HUES64 (cell line): ENCODE results near the gene CDCA5. TPM values are rescaled to one million over a fixed set of nuclear protein-coding genes. Genes with fewer than 3 reads are reported as not detected.
A peak's percentile ranks its signal among the peaks of the same experiment; 100 is the strongest.

Experiments
- H3K27ac ChIP-seq: 2 replicates; pipeline ENCODE4 v1.7.0; 2013; ENCODE audit warnings: low read depth, low read length, inconsistent platforms
- H3K27me3 ChIP-seq: 2 replicates; pipeline ENCODE4 v1.6.1; 2013; ENCODE audit warnings: mild to moderate bottlenecking, low read length; ENCODE audit not compliant: insufficient read depth
- H3K36me3 ChIP-seq: 2 replicates; pipeline ENCODE4 v1.6.1; 2013; ENCODE audit warnings: mild to moderate bottlenecking, low read length; ENCODE audit not compliant: insufficient read depth
- H3K4me1 ChIP-seq: 2 replicates; pipeline ENCODE4 v1.6.1; 2013; ENCODE audit warnings: mild to moderate bottlenecking, low read length, moderate library complexity; ENCODE audit not compliant: insufficient read depth
- H3K4me3 ChIP-seq: 2 replicates; pipeline ENCODE4 v1.5.1; 2013; ENCODE audit warnings: mild to moderate bottlenecking, low read length, moderate library complexity
- H3K9ac ChIP-seq: 2 replicates; pipeline ENCODE4 v1.6.1; 2013; ENCODE audit warnings: mild to moderate bottlenecking, low read depth, low read length
- H3K9me3 ChIP-seq: 2 replicates; pipeline ENCODE4 v1.6.1; 2013; ENCODE audit warnings: low read depth, low read length; ENCODE audit not compliant: insufficient read depth
- WGBS: fragments of 150-250, 120-280 bp; methylation state at CpG from one replicate; pipeline ENCODE4 v1.1.7; 2013; ENCODE audit warnings: missing lambda C conversion rate; 5-methylcytosine and 5-hydroxymethylcytosine counted together
- polyA plus RNA-seq, 2 experiments: library from polyadenylated mRNA; stranded (reverse); fragments of 50-300 nt; gene quantifications; one replicate each; pipeline ENCODE4 v1.2.3, GENCODE V29; 2013

Gene CDCA5
- 65.8 TPM for polyA plus RNA-seq (2013, experiment 1 of 2)
- polyA plus RNA-seq (2013, experiment 2 of 2): 60.2 TPM

DNA sequence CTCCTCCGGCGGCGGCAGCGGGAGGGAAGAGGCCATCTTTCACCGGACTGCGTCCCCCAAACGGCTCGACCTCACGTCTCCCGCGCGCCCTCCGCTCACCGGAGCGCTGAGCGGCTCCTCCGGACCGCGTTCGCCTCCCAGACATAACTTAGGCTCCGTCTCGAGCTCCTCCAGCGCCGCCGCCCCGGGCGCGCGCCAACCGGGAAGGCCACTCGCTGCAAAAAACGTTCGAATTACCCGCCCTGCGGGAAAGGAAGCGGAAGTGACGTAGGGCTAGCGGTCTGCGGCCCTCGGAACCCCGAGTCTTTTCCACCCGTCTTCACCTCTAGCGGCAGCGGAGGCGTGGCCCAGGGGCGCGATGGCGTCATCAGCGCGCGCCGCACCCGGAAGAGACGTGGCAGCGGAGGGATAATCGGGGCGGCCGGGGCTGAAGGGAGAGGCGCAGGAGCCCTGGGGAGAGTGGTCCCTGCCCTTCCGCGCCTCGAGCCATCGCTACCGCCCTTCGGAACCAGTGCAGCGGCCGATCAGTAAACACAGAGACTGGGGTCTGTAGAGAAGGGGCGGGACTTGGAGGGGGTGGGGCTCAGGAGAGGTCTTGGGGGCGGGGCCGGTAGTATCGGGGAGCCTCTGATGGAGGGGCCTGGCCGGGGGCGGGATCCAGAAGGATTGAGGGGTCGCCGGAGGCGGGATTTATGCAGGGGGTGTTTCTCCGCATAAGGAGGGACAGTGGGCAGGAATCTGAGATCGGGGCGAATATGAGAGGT, at the start of gene CDCA5, which contains the start of gene ZFPL1:
CDCA5 (minus strand) TSS at position 207 of the 764 bp plus-strand sequence; CDS start at position 145, 62 bp downstream.
ZFPL1 (plus strand) TSS at position 389 of the 764 bp plus-strand sequence. CDS start 477 bp downstream, outside the sequence.
- under 1% methylated on average over 79 of the region's 79 CpGs for WGBS
- H3K36me3 ChIP-seq: peaks cover 70% of the 10 kb centered on the region
- H3K9ac ChIP-seq: peak within 1 kb of the TSS; percentile 97
- peak within 1 kb of the TSS; percentile 97 for H3K27ac ChIP-seq
- H3K4me1 ChIP-seq: peaks cover 6% of the 10 kb centered on the region; the same call in 1 of the 2 replicates
- no peaks in the 10 kb centered on the region for H3K9me3 ChIP-seq
- H3K4me3 ChIP-seq: peak within 1 kb of the TSS; percentile 91
- H3K27me3 ChIP-seq: no peaks in the 10 kb centered on the region

DNA sequence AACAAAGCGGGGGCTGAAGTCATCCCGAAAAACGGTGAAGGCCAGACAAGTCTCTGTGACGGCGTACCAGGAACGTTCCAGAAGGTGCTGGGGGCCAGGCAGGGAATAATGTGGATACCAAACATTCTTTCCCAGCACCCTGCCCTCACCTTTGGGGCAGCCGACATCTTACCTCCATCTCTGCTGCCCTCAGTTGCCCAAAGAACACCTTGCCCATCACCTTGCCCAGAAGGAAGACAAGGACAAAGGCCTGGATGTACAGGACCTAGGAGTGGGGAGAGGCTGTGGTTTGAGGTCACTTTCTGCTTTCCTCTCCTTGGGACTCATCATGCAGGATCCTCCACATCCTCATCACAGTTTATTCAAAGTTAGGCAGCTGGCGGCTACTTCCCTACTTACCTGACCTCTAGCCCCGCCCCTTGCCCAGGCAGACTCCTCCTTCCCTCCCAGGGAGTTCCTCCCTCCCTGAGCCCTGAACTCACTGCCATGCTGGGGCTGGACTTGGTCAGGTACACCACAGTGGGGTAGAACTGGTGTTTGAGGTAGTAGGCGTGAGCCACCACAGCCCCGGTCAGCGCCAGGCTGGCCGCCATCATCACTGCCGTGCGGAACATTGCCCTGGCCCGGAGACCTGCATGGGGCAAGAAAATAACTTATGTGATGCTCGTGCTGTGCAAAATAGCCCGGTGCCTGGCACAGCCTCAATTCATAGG, 49.3 kb upstream of the CDCA5 start:
- H3K36me3 ChIP-seq: peaks cover 43% of the 10 kb centered on the region
- H3K4me1 ChIP-seq: 0 out of 2 replicates have a peak, but pooled peaks cover 2% of the 10 kb centered on the region
- H3K27me3 ChIP-seq: no peaks in the 10 kb centered on the region
- peak overlapping the region; percentile 83 for H3K4me3 ChIP-seq
- H3K9me3 ChIP-seq: no peaks in the 10 kb centered on the region
- peak overlapping the region; percentile 98; the same call in 1 of the 2 replicates for H3K9ac ChIP-seq
- H3K27ac ChIP-seq: peak overlapping the region; percentile 94
- 52% methylated on average over 18 of the region's 18 CpGs for WGBS

- H3K27ac ChIP-seq: no peak overlapping the region
- WGBS: 90% methylated on average over 10 of the region's 10 CpGs
Measured at GRCh38 chr11:65132238-65132987, 48.6 kb upstream of the CDCA5 start.

DNA sequence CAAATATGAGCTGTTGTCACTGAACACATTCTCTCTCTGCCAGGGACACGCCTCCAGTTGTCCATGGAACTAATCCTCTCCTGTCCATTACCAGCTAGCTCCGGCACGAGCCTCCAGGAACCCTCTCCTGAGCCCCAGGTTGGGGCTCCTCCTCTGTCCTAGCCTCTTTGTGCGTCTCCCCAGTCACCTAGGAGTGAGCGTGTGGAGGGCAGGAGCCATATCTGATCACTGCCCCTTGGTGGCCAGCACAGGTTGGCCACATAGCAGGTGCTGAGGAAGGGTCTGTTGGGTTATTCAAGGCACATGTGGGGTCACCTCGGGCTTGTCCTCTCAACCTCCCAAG, 48.0 kb upstream of the CDCA5 start:
- no peaks in the 10 kb centered on the region for H3K27me3 ChIP-seq
- H3K4me1 ChIP-seq: 0 out of 2 replicates have a peak, but pooled peaks cover 2% of the 10 kb centered on the region
- H3K4me3 ChIP-seq: no peak overlapping the region
- peaks cover 55% of the 10 kb centered on the region for H3K36me3 ChIP-seq
- no peak overlapping the region for H3K9ac ChIP-seq
- H3K9me3 ChIP-seq: no peaks in the 10 kb centered on the region
- no peak overlapping the region for H3K27ac ChIP-seq
- 95% methylated on average over 6 of the region's 6 CpGs for WGBS

More at GRCh38 chr11:65132238-65132987, 48.6 kb upstream of the CDCA5 start:
- Histone ChIP-seq H3K4me1 (0 out of 2 replicates have a peak, but pooled peaks cover 2% of the 10 kb centered on the region), H3K36me3 (peaks cover 49% of the 10 kb centered on the region), H3K4me3 (no peak overlapping the region), H3K27me3 (no peaks in the 10 kb centered on the region), H3K9ac (no peak overlapping the region), H3K9me3 (no peaks in the 10 kb centered on the region)

DNA sequence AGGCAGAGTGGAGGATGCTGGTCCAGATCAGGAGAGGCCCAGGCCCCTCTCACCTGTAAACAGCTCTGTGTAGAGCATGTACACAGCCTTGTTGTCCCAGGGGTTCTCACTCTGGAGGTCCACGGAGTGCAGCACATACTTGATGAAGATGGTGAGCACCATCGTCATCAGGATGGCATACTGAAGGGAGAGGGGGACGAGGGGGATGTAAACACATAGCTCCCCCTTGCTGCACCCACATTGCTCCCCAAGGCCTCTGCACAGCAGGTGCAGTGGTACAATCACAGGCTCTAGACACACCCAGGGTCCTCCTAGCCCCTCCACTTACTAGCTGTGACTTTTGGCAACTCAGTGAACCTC, 47.6 kb upstream of the CDCA5 start:
- peaks cover 60% of the 10 kb centered on the region for H3K36me3 ChIP-seq
- no peak overlapping the region for H3K9ac ChIP-seq
- H3K9me3 ChIP-seq: no peaks in the 10 kb centered on the region
- WGBS: 91% methylated on average over 3 of the region's 3 CpGs
- 0 out of 2 replicates have a peak, but pooled peaks cover 2% of the 10 kb centered on the region for H3K4me1 ChIP-seq
- no peaks in the 10 kb centered on the region for H3K27me3 ChIP-seq
- no peak overlapping the region for H3K27ac ChIP-seq
- no peak overlapping the region for H3K4me3 ChIP-seq

GRCh38 chr11:65130631-65131416, 47.0 kb upstream of the CDCA5 start:
- 91% methylated on average over 19 of the region's 19 CpGs for WGBS
- Histone ChIP-seq H3K4me3 (no peak overlapping the region), H3K9ac (no peak overlapping the region), H3K9me3 (no peaks in the 10 kb centered on the region), H3K36me3 (peaks cover 65% of the 10 kb centered on the region), H3K27me3 (no peaks in the 10 kb centered on the region), H3K4me1 (0 out of 2 replicates have a peak, but pooled peaks cover 2% of the 10 kb centered on the region), H3K27ac (no peak overlapping the region)

DNA sequence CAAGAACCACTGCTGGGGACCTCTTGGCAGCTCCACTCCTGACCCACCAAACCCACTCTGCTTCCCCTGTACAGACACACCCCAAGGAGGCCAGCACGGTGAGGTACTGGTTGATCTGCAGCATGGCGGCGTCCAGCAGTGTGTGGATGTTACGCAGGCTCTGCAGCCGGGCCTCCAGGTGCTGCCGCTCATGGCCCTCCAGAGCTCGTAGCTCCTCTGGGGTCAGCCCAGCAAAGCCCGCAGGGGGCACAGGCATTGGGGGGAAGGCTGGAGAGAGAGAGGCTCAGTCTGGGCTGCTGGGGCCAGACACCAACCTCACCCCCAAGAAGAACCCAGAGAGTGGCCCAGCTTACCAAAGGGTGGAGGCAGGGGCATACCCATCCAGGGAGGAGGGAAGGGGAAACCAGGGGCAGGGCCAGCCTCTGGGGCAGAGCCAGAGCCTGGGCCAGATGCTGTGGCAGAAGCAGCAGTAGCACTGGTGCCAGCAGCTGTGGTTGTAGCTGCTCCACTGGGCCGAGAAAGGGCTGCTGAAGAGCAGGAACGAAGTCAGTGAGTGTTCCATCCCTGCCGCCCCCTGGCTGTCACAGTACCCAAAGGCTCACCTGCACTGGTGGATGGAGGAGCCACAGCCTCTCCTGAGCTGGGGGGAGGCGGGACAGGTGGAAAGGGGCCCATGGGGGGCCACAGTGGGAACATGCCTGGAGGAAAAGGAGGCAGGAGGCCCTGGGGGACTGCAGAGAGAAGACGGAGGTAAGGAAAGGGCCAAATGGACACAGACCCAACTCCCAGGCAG, 46.0 kb upstream of the CDCA5 start:
- 93% methylated on average over 13 of the region's 13 CpGs for WGBS
- peaks cover 75% of the 10 kb centered on the region for H3K36me3 ChIP-seq
- H3K9ac ChIP-seq: no peak overlapping the region

GRCh38 chr11:65128182-65129145, 44.6 kb upstream of the CDCA5 start:
- Histone ChIP-seq H3K27ac (no peak overlapping the region), H3K9ac (no peak overlapping the region)
- WGBS: 94% methylated on average over 15 of the region's 15 CpGs

More for the DNA sequence above, 46.0 kb upstream of the CDCA5 start:
- H3K27ac ChIP-seq: no peak overlapping the region
- no peaks in the 10 kb centered on the region for H3K27me3 ChIP-seq
- no peaks in the 10 kb centered on the region for H3K9me3 ChIP-seq
- H3K4me3 ChIP-seq: no peak overlapping the region
- no peaks in the 10 kb centered on the region for H3K4me1 ChIP-seq

GRCh38 chr11:65127473-65128181, 43.8 kb upstream of the CDCA5 start:
- Histone ChIP-seq H3K36me3 (peaks cover 84% of the 10 kb centered on the region), H3K9ac (no peak overlapping the region), H3K4me3 (no peak overlapping the region), H3K27me3 (no peaks in the 10 kb centered on the region), H3K9me3 (no peaks in the 10 kb centered on the region), H3K27ac (no peak overlapping the region), H3K4me1 (no peaks in the 10 kb centered on the region)
- 95% methylated on average over 12 of the region's 12 CpGs for WGBS

More at GRCh38 chr11:65128182-65129145, 44.6 kb upstream of the CDCA5 start:
- Histone ChIP-seq H3K4me3 (no peak overlapping the region), H3K4me1 (no peaks in the 10 kb centered on the region), H3K27me3 (no peaks in the 10 kb centered on the region), H3K36me3 (peaks cover 84% of the 10 kb centered on the region), H3K9me3 (no peaks in the 10 kb centered on the region)
